ENCODE results near the gene ARRDC4. TPM values are rescaled to one million over a fixed set of nuclear protein-coding genes. Genes with fewer than 3 reads are reported as not detected.

ARRDC4 gene
- total and polyA plus RNA-seq, 4 donors, result 16.5 to 41.5 (median 19.4) TPM

DNA sequence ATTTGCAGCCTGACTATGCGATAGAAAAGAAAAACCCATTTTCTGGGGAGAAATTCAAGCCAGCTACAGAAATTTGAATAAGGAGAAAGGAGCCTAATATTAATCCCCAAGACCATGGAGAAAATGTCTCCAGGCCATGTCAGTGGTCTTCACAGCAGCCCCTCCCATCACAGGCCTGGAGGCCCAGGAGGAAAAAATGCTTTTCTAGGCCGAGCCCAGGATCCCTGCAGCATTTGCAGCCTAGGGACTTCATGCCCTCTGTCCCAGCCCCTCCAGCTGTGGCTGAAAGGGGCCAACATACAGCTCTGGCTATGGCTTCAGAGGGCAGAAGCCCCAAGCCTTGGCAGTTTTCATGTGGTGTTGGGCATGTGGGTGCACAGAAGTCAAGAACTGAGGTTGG, 26.3 kb downstream of the ARRDC4 start:
- Histone ChIP-seq H3K27ac (ENCODE audit: low read depth in 1 of 2, low read length in 1 of 2) (no peak overlapping the region), H3K9me3 (ENCODE audit: control insufficient read depth in 4 of 4, insufficient read depth in 3 of 4, low read length in 3 of 4) (peaks cover 0 to 10% (median 0%) of the 10 kb centered on the region in 4 donors), H3K4me3 (no peak overlapping the region), H3K27me3 (ENCODE audit: control insufficient read depth in 3 of 3, insufficient read depth in 3 of 3, low read length in 2 of 3) (no peaks in the 10 kb centered on the region), H3K36me3 (ENCODE audit: control insufficient read depth in 4 of 4, insufficient read depth in 4 of 4, low read length in 4 of 4) (no peaks in the 10 kb centered on the region), H3K4me1 (ENCODE audit: control insufficient read depth in 5 of 5, insufficient read depth in 5 of 5, low read length in 5 of 5) (peaks cover 0 to 1% (median 0%) of the 10 kb centered on the region in 5 donors), H3K9ac (ENCODE audit: insufficient read depth in 1 of 2, low read length in 2 of 2) (no peak overlapping the region)
- no peak for ATAC-seq (ENCODE audit: insufficient read depth, low FRiP score)
- DNase-seq, result no peak
- WGBS, 2 donors, result 88 to 98% methylated on average over 2 of the region's 2 CpGs
- no peak for TF ChIP-seq CTCF (IDR thresholded peaks at IDR 0.05; ENCODE audit: control extremely low read depth, extremely low read depth)

GRCh38 chr15:97989299-97989698, 28.8 kb downstream of the ARRDC4 start:
- TF ChIP-seq CTCF (IDR thresholded peaks at IDR 0.05; ENCODE audit: control extremely low read depth, extremely low read depth), result no peak
- Histone ChIP-seq H3K4me1 (ENCODE audit: control insufficient read depth in 5 of 5, insufficient read depth in 5 of 5, low read length in 5 of 5) (no peaks in the 10 kb centered on the region), H3K4me3 (no peak overlapping the region), H3K27ac (ENCODE audit: low read depth in 1 of 2, low read length in 1 of 2) (no peak overlapping the region), H3K9me3 (ENCODE audit: control insufficient read depth in 4 of 4, insufficient read depth in 3 of 4, low read length in 3 of 4) (peaks cover 0 to 10% (median 0%) of the 10 kb centered on the region in 4 donors), H3K9ac (ENCODE audit: insufficient read depth in 1 of 2, low read length in 2 of 2) (no peak overlapping the region), H3K27me3 (ENCODE audit: control insufficient read depth in 3 of 3, insufficient read depth in 3 of 3, low read length in 2 of 3) (no peaks in the 10 kb centered on the region), H3K36me3 (ENCODE audit: control insufficient read depth in 4 of 4, insufficient read depth in 4 of 4, low read length in 4 of 4) (no peaks in the 10 kb centered on the region)
- WGBS, 2 donors, result 40 to 56% methylated on average over 2 of the region's 2 CpGs
- ATAC-seq (ENCODE audit: insufficient read depth, low FRiP score) (no peak), DNase-seq (no peak)

DNA sequence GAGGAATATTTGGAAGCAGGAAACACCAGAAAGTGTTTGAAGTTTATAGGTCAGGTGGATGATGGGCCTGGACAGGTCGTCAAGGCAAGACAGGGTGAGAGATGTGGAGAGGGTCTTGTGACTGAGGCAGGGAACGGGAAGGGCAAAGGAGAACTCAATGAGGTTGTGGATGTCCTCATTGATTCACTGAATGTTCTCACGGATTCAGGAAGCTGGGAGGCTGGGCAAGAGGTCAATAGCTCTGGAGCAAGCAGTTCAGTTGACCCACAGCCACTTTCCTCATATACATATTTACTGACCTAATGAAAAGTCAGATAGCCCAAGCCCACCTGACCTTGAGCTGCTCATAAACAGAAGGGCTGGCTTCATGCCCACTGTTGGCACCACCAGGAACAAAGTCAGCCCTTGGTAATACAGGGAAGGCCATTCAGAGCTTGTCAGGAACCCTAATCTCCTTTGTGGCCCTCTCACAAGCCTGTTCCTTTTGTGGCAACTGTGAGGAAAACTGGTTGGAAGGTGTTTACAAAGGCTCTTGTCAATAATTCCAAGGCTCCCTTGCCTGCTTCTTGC, 31.6 kb downstream of the ARRDC4 start:
- peaks cover 0 to 5% (median 0%) of the 10 kb centered on the region in 4 donors for H3K9me3 ChIP-seq (ENCODE audit: control insufficient read depth in 4 of 4, insufficient read depth in 3 of 4, low read length in 3 of 4)
- no peak for ATAC-seq (ENCODE audit: insufficient read depth, low FRiP score)
- H3K4me3 ChIP-seq, result no peak overlapping the region
- H3K27ac ChIP-seq (ENCODE audit: low read depth in 1 of 2, low read length in 1 of 2), result no peak overlapping the region
- H3K4me1 ChIP-seq (ENCODE audit: control insufficient read depth in 5 of 5, insufficient read depth in 5 of 5, low read length in 5 of 5), result no peaks in the 10 kb centered on the region
- no peaks in the 10 kb centered on the region for H3K36me3 ChIP-seq (ENCODE audit: control insufficient read depth in 4 of 4, insufficient read depth in 4 of 4, low read length in 4 of 4)
- WGBS, 2 donors, result 75 to 84% methylated on average over 3 of the region's 3 CpGs
- DNase-seq, result no peak
- H3K9ac ChIP-seq (ENCODE audit: insufficient read depth in 1 of 2, low read length in 2 of 2), result no peak overlapping the region
- peaks cover 0 to 5% (median 0%) of the 10 kb centered on the region in 3 donors for H3K27me3 ChIP-seq (ENCODE audit: control insufficient read depth in 3 of 3, insufficient read depth in 3 of 3, low read length in 2 of 3)
- no peak for TF ChIP-seq CTCF (IDR thresholded peaks at IDR 0.05; ENCODE audit: control extremely low read depth, extremely low read depth)

DNA sequence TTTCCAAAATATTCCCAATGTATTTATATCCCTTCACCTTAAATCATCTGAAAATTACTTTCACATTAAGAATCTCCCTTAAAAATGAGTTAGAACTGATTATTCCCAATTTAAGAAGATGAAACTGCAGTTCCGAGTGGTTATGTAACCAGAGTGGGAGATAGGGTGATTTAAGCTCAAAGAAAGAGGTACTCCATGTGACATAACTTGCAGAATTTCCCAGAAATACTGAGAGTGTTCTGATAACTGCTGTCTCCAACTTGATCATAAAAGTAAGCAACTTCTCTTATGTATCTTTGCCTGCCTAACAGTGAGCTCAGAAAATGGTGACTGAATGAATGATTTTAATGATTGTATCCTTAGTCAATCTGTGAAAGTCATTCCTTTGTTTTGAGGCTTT, 32.3 kb downstream of the ARRDC4 start:
- no peaks in the 10 kb centered on the region for H3K36me3 ChIP-seq (ENCODE audit: control insufficient read depth in 4 of 4, insufficient read depth in 4 of 4, low read length in 4 of 4)
- no peaks in the 10 kb centered on the region for H3K4me1 ChIP-seq (ENCODE audit: control insufficient read depth in 5 of 5, insufficient read depth in 5 of 5, low read length in 5 of 5)
- TF ChIP-seq CTCF (IDR thresholded peaks at IDR 0.05; ENCODE audit: control extremely low read depth, extremely low read depth), result no peak
- 74 to 76% methylated on average over 1 of the region's 1 CpG for WGBS, 2 donors
- H3K9me3 ChIP-seq (ENCODE audit: control insufficient read depth in 4 of 4, insufficient read depth in 3 of 4, low read length in 3 of 4), result peaks cover 0 to 2% (median 0%) of the 10 kb centered on the region in 4 donors
- no peak for ATAC-seq (ENCODE audit: insufficient read depth, low FRiP score)
- no peak overlapping the region for H3K4me3 ChIP-seq
- H3K27me3 ChIP-seq (ENCODE audit: control insufficient read depth in 3 of 3, insufficient read depth in 3 of 3, low read length in 2 of 3), result peaks cover 0 to 5% (median 0%) of the 10 kb centered on the region in 3 donors
- no peak overlapping the region for H3K27ac ChIP-seq (ENCODE audit: low read depth in 1 of 2, low read length in 1 of 2)
- DNase-seq, result no peak
- H3K9ac ChIP-seq (ENCODE audit: insufficient read depth in 1 of 2, low read length in 2 of 2), result no peak overlapping the region
